Common myeloid progenitor, CD34-positive (primary cell): ENCODE measurements around the gene IYD.
"Not testable (repeated sequence)": the region's sequence is repeated elsewhere in the genome, so short reads cannot be mapped to it uniquely, and the experiment has no call there.

ENCODE experiments used
- CTCF ChIA-PET: fragments of 350-600 bp; sonication (Branson Sonifier 250); formaldehyde crosslinking; loops from one replicate; lab custom pipeline; 2021; ENCODE audit warnings: antibody characterized with exemption; lab: Charles Lee
- POLR2A ChIA-PET: fragments of 350-600 bp; sonication (Branson Sonifier 250); formaldehyde crosslinking; loops from one replicate; lab custom pipeline; 2021; ENCODE audit warnings: antibody characterized with exemption; lab: Charles Lee
- DNase-seq, 3 donors: peaks; one replicate each; pipeline versions ENCODE4 v3.0.0 to v3.0.0-alpha.2; 2013
- H3K27ac ChIP-seq, 2 experiments: 1 replicate in 1 of 2; 2 replicates in 1 of 2; pipeline ENCODE4 v1.7.0; 2013; ENCODE audit warnings: inconsistent platforms in 2 of 2, low read length in 2 of 2, mild to moderate bottlenecking in 2 of 2, low read depth in 1 of 2, moderate library complexity in 1 of 2; ENCODE audit not compliant: severe bottlenecking in 2 of 2, insufficient read depth in 1 of 2, poor library complexity in 1 of 2
- H3K27me3 ChIP-seq, 5 experiments: replicated peaks in 2 of 5; 1 replicate in 3 of 5; 2 replicates in 2 of 5; pipeline versions ENCODE4 v1.6.1 to v1.7.0; 2013; ENCODE audit warnings: low read length in 4 of 5, mild to moderate bottlenecking in 2 of 5, moderate library complexity in 2 of 5, inconsistent platforms in 1 of 5; ENCODE audit not compliant: insufficient read depth in 5 of 5, control insufficient read depth in 4 of 5
- H3K36me3 ChIP-seq, 4 experiments: 1 replicate in 2 of 4; 2 replicates in 2 of 4; pipeline versions ENCODE4 v1.6.1 to v1.7.0; 2013; ENCODE audit warnings: low read length in 3 of 4, control low read depth in 1 of 4, mild to moderate bottlenecking in 1 of 4; ENCODE audit not compliant: control insufficient read depth in 4 of 4, insufficient read depth in 4 of 4
- H3K4me1 ChIP-seq, 4 experiments: 1 replicate in 3 of 4; 2 replicates in 1 of 4; pipeline versions ENCODE4 v1.6.1 to v1.7.1; 2013; ENCODE audit warnings: low read length in 3 of 4, mild to moderate bottlenecking in 3 of 4, control low read depth in 1 of 4, inconsistent platforms in 1 of 4, moderate library complexity in 1 of 4; ENCODE audit not compliant: control insufficient read depth in 4 of 4, insufficient read depth in 4 of 4; ENCODE audit errors: control extremely low read depth in 1 of 4
- H3K4me3 ChIP-seq, 7 experiments: 1 replicate in 4 of 7; 2 replicates in 3 of 7; pipeline versions ENCODE4 v1.5.1 to v1.7.0; 2013; ENCODE audit warnings: mild to moderate bottlenecking in 7 of 7, low read length in 6 of 7, moderate library complexity in 6 of 7, inconsistent platforms in 2 of 7, low read depth in 2 of 7, control low read depth in 1 of 7; ENCODE audit not compliant: insufficient read depth in 4 of 7, control insufficient read depth in 1 of 7; ENCODE audit errors: extremely low read depth in 1 of 7
- H3K9me3 ChIP-seq, 5 experiments: 1 replicate in 4 of 5; 2 replicates in 1 of 5; pipeline versions ENCODE4 v1.6.1 to v1.7.1; 2013; ENCODE audit warnings: low read length in 4 of 5, mild to moderate bottlenecking in 2 of 5, inconsistent platforms in 1 of 5, low read depth in 1 of 5, moderate library complexity in 1 of 5; ENCODE audit not compliant: control insufficient read depth in 4 of 5, insufficient read depth in 2 of 5; ENCODE audit errors: control extremely low read depth in 1 of 5
- WGBS: methylation state at CpG from one replicate; pipeline ENCODE4 v1.1.5; 2013; ENCODE audit not compliant: insufficient coverage; 5-methylcytosine and 5-hydroxymethylcytosine counted together

Gene IYD

DNA sequence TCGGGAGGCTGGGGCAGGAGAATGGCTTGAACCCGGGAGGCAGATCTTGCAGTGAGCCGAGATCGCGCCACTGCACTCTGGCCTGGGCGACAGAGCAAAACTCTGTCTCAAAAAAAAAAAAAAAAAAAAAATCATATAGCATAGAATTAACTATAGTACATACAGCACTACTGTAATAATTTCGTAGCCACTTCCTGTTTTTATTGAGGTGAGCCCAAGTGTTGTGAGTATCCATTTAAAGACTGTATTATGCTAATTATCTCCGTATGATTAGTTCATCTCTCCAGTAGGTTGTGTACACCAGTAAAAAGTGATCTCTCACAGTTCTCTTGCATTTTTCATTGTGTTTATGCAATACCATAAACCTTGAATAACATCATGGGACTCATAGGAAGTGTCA, 70.6 kb downstream of the IYD start:
- Histone ChIP-seq H3K27ac (no peak overlapping the region), H3K4me1 (no peaks in the 10 kb centered on the region), H3K27me3 (no peaks in the 10 kb centered on the region), H3K9me3 (peaks cover 0 to 7% (median 0%) of the 10 kb centered on the region in 5 experiments), H3K4me3 (no peak overlapping the region), H3K36me3 (no peaks in the 10 kb centered on the region)
- no peak for DNase-seq
- POLR2A ChIA-PET: no interaction called here
- CTCF ChIA-PET: no interaction called here
- 92% methylated on average over 2 of the region's 8 CpGs for WGBS

- Histone ChIP-seq H3K36me3 (no peaks in the 10 kb centered on the region), H3K9me3 (peaks cover 0 to 7% (median 0%) of the 10 kb centered on the region in 5 experiments), H3K27ac (no peak overlapping the region), H3K4me3 (no peak overlapping the region), H3K4me1 (no peaks in the 10 kb centered on the region), H3K27me3 (no peaks in the 10 kb centered on the region)
- WGBS: 100% methylated on average over 2 of the region's 5 CpGs
- DNase-seq: no peak
- CTCF ChIA-PET: no interaction called here
- POLR2A ChIA-PET: no interaction called here
Observed at GRCh38 chr6:150443621-150444020, 74.8 kb downstream of the IYD start.

DNA sequence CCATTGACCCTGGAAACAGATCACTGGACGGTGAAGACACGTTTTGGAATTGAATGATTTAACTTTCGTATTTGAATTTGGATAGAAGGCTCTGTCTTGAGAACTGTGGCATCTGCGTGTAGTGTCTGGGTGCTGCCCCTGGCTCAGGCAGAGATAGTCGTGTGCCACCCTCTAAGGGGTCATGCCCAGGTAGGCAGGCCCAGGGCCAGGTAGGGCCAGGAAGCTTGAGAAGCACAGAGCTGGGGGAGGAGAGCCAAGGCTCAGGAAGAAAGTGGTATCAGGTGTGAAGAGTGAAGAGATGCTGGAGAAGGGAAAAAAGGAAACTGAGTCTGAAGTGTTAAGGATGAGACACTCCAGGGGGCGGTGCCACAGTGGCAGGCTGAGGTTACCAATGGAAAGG, 75.5 kb downstream of the IYD start:
- ChIA-PET CTCF (no interaction called here), POLR2A (no interaction called here)
- Histone ChIP-seq H3K27ac (no peak overlapping the region), H3K9me3 (peaks cover 0 to 7% (median 0%) of the 10 kb centered on the region in 5 experiments), H3K36me3 (no peaks in the 10 kb centered on the region), H3K4me3 (no peak overlapping the region), H3K4me1 (no peaks in the 10 kb centered on the region), H3K27me3 (no peaks in the 10 kb centered on the region)
- DNase-seq: no peak
- 83% methylated on average over 6 of the region's 6 CpGs for WGBS

DNA sequence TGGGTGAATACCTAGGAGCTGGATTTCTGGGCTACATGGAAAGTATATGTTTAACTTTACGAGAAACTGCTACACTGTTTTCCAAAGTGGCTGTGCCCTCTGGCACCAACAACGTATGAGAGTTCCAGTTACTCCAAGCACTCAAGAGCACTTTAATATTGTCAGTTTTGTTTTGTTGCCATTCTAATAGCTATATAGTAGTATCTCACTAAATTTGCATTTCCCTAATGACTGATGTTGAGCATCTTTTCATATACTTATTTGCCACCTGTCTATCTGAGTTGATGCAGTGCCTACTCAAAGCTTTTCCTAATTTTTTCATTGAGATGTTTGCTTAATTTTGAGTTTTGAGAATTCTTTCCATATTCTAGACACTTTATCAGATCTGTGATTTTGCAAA, 76.7 kb downstream of the IYD start:
- no CpG with 5 or more reads among the region's 2 CpGs for WGBS
- Histone ChIP-seq H3K4me3 (no peak overlapping the region), H3K36me3 (no peaks in the 10 kb centered on the region), H3K4me1 (no peaks in the 10 kb centered on the region), H3K27ac (no peak overlapping the region), H3K9me3 (peaks cover 0 to under 1% (median 0%) of the 10 kb centered on the region in 5 experiments), H3K27me3 (no peaks in the 10 kb centered on the region)
- CTCF ChIA-PET: no interaction called here
- no peak for DNase-seq
- POLR2A ChIA-PET: no interaction called here

- no peaks in the 10 kb centered on the region for H3K36me3 ChIP-seq
- DNase-seq: no peak
- H3K9me3 ChIP-seq: no peaks in the 10 kb centered on the region
- ChIA-PET POLR2A (interaction anchor here (0.7 kb wide), 1 partner anchor 1847 kb away, joined by 7 read pairs; no protein-coding TSS in a partner anchor), CTCF (no interaction called here)
- H3K27ac ChIP-seq: no peak overlapping the region
- no peak overlapping the region for H3K4me3 ChIP-seq
- H3K4me1 ChIP-seq: no peaks in the 10 kb centered on the region
- 100% methylated on average over 1 of the region's 1 CpG for WGBS
- no peaks in the 10 kb centered on the region for H3K27me3 ChIP-seq
Observed at GRCh38 chr6:150448221-150448620, 79.4 kb downstream of the IYD start.

DNA sequence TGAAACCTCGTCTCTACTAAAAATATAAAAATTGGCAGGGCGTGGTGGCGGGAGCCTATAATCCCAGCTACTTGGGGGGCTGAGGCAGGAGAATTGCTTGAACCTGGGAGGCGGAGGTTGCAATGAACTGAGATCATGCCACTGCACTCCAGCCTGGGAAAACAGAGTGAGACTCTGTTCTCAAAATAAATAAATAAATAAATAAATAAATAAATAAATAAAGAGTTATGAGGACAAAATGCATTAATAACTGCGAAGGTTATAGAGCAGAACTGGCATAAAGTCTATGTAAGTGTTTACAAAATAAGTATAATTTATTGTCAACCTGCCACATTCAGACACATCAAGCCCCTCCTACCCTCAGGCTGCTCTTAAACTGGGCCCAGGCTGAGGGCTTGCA, 80.2 kb downstream of the IYD start:
- H3K36me3 ChIP-seq, POLR2A ChIA-PET, CTCF ChIA-PET, H3K27me3 ChIP-seq, H3K4me1 ChIP-seq, H3K27ac ChIP-seq, H3K9me3 ChIP-seq, DNase-seq, H3K4me3 ChIP-seq: not testable (repeated sequence)
- 87% methylated on average over 2 of the region's 5 CpGs for WGBS

- Histone ChIP-seq H3K4me3 (no peak overlapping the region), H3K27ac (no peak overlapping the region), H3K9me3 (no peaks in the 10 kb centered on the region), H3K27me3 (no peaks in the 10 kb centered on the region), H3K36me3 (no peaks in the 10 kb centered on the region), H3K4me1 (no peaks in the 10 kb centered on the region)
- POLR2A ChIA-PET: no interaction called here
- WGBS: 93% methylated on average over 3 of the region's 3 CpGs
- no peak for DNase-seq
- CTCF ChIA-PET: no interaction called here
Observed at GRCh38 chr6:150450918-150451317, 82.1 kb downstream of the IYD start.
